Liver (tissue), 9 donors: ENCODE data around the gene THADA. TPM values are rescaled to one million over a fixed set of nuclear protein-coding genes. Genes with fewer than 3 reads are reported as not detected.

Experiments used
- DNase-seq: peaks from one replicate; pipeline ENCODE4 v3.0.0-alpha.2; 2017; ENCODE audit warnings: low spot score
- H3K27ac ChIP-seq, 2 donors: one replicate each; pipeline ENCODE4 v1.7.0; 2013; ENCODE audit warnings: inconsistent platforms in 2 of 2, low read length in 2 of 2, control low read depth in 1 of 2, low read depth in 1 of 2, mild to moderate bottlenecking in 1 of 2
- H3K27me3 ChIP-seq, 4 donors: one replicate each; pipeline versions ENCODE4 v1.6.1 to v1.7.0; 2013; ENCODE audit warnings: low read length in 3 of 4, inconsistent platforms in 1 of 4, mild to moderate bottlenecking in 1 of 4, moderate library complexity in 1 of 4; ENCODE audit not compliant: control insufficient read depth in 4 of 4, insufficient read depth in 4 of 4
- H3K36me3 ChIP-seq, 4 donors: one replicate each; pipeline versions ENCODE4 v1.6.1 to v1.7.0; 2013; ENCODE audit warnings: low read length in 3 of 4, mild to moderate bottlenecking in 3 of 4, low read depth in 1 of 4, moderate library complexity in 1 of 4; ENCODE audit not compliant: control insufficient read depth in 4 of 4, insufficient read depth in 3 of 4
- H3K4me1 ChIP-seq, 4 donors: one replicate each; pipeline versions ENCODE4 v1.6.1 to v1.7.0; 2013; ENCODE audit warnings: low read length in 3 of 4, mild to moderate bottlenecking in 3 of 4, moderate library complexity in 1 of 4; ENCODE audit not compliant: control insufficient read depth in 4 of 4, insufficient read depth in 4 of 4
- H3K4me3 ChIP-seq, 3 donors: one replicate each; pipeline versions ENCODE4 v1.6.1 to v1.7.0; 2013; ENCODE audit warnings: low read length in 3 of 3, control low read depth in 1 of 3, low read depth in 1 of 3, mild to moderate bottlenecking in 1 of 3
- H3K9ac ChIP-seq, 2 donors: one replicate each; pipeline ENCODE4 v1.7.0; 2013; ENCODE audit warnings: low read length in 2 of 2, mild to moderate bottlenecking in 2 of 2, moderate library complexity in 2 of 2, control low read depth in 1 of 2, low read depth in 1 of 2
- H3K9me3 ChIP-seq, 4 donors: one replicate each; pipeline versions ENCODE4 v1.6.1 to v1.7.0; 2013; ENCODE audit warnings: low read length in 3 of 4; ENCODE audit not compliant: control insufficient read depth in 4 of 4
- FOXA1 ChIP-seq: IDR thresholded peaks from 2 replicates; pipeline ENCODE4 v1.6.1; 2016; ENCODE audit warnings: antibody characterized with exemption
- HNF4A ChIP-seq, 2 donors: conservative IDR thresholded peaks; 2 replicates each; pipeline ENCODE4 v1.6.1; 2016; ENCODE audit warnings: antibody characterized with exemption in 2 of 2, mild to moderate bottlenecking in 2 of 2
- HNF4G ChIP-seq: IDR thresholded peaks from 2 replicates; pipeline ENCODE4 v1.6.1; 2016; ENCODE audit warnings: antibody characterized with exemption
- JUND ChIP-seq, 2 donors: IDR thresholded peaks; 2 replicates each; pipeline ENCODE4 v1.6.1; 2016; ENCODE audit warnings: antibody characterized with exemption in 2 of 2
- MAX ChIP-seq: IDR thresholded peaks from 2 replicates; pipeline ENCODE4 v1.6.1; 2016; ENCODE audit warnings: antibody characterized with exemption
- NR2F2 ChIP-seq: IDR thresholded peaks from 2 replicates; pipeline ENCODE4 v1.6.1; 2016; ENCODE audit warnings: antibody characterized with exemption
- RAD21 ChIP-seq, 2 donors: IDR thresholded peaks; 2 replicates each; pipeline ENCODE4 v1.6.1; 2016; ENCODE audit warnings: antibody characterized with exemption in 2 of 2, mild to moderate bottlenecking in 2 of 2
- REST ChIP-seq: IDR thresholded peaks from 2 replicates; pipeline ENCODE4 v1.6.1; 2016; ENCODE audit warnings: antibody characterized with exemption, mild to moderate bottlenecking
- RXRA ChIP-seq, 2 donors: IDR thresholded peaks; 2 replicates each; pipeline ENCODE4 v1.6.1; 2017 to 2018; ENCODE audit warnings: antibody characterized with exemption in 2 of 2, mild to moderate bottlenecking in 1 of 2
- SP1 ChIP-seq: IDR thresholded peaks from 2 replicates; pipeline ENCODE4 v1.6.1; 2018; ENCODE audit warnings: antibody characterized with exemption, mild to moderate bottlenecking
- TAF1 ChIP-seq: conservative IDR thresholded peaks from 2 replicates; pipeline ENCODE4 v1.6.1; 2016; ENCODE audit warnings: antibody characterized with exemption, mild to moderate bottlenecking
- ZBTB33 ChIP-seq: IDR thresholded peaks from 2 replicates; pipeline ENCODE4 v1.6.1; 2016; ENCODE audit warnings: antibody characterized with exemption
- WGBS: extraction: QIAGEN DNeasy Blood & Tissue Kit; methylation state at CpG from one replicate; pipeline ENCODE4 v1.1.7; 2013; 5-methylcytosine and 5-hydroxymethylcytosine counted together
- polyA plus RNA-seq, 2 donors: library from polyadenylated mRNA; stranded (reverse) in 1 of 2; unstranded in 1 of 2; fragments of 200-250 nt in 1 of 2; fragments of >200 nt in 1 of 2; fragmentation: Nextera tagmentation in 1 of 2; extraction: Ambion mirVana in 1 of 2; gene quantifications; one replicate each; pipeline versions ENCODE4 v1.2.1 to v1.2.3, GENCODE V29; 2013 to 2015
- total RNA-seq, 2 donors: library from RNA; depleted of rRNA; stranded (reverse); fragments of >200 nt; gene quantifications; one replicate each; pipeline ENCODE4 v1.2.3, GENCODE V29; 2014
- donor health status: healthy.
- donor health status: healthy.
- donor health status: healthy.
- donor health status: healthy.
- donor health status: healthy.

THADA gene
- total and polyA plus RNA-seq, 4 donors = 12.0 to 37.2 (median 22.3) TPM

GRCh38 chr2:43212216-43212835 is 383.5 kb downstream of the THADA start (continued):
- no peak for TF ChIP-seq ZBTB33
- no peak for TF ChIP-seq SP1

- H3K4me3 ChIP-seq = no peak overlapping the region
- H3K9me3 ChIP-seq = no peaks in the 10 kb centered on the region
- no peaks in the 10 kb centered on the region for H3K27me3 ChIP-seq
- 63% methylated on average over 23 of the region's 23 CpGs for WGBS
- H3K36me3 ChIP-seq = no peaks in the 10 kb centered on the region
- no peak for DNase-seq
- no peak for TF ChIP-seq NR2F2
- TF ChIP-seq RXRA (IDR thresholded peaks at IDR 0.05) = peak in 1 of 2 donors; percentile 9
- TF ChIP-seq TAF1 = no peak
- peak in 1 of 2 donors; percentile 33 for TF ChIP-seq RAD21 (IDR thresholded peaks at IDR 0.05)
- no peak for TF ChIP-seq JUND (IDR thresholded peaks at IDR 0.05)
- no peak for TF ChIP-seq REST
- TF ChIP-seq FOXA1 = no peak
- no peak for TF ChIP-seq HNF4G
- no peak overlapping the region for H3K9ac ChIP-seq
- H3K4me1 ChIP-seq = peaks cover 0 to 11% (median 4%) of the 10 kb centered on the region in 4 donors
- peak overlapping the region in 1 of 2 donors; percentile 21 for H3K27ac ChIP-seq
Observed at GRCh38 chr2:43210467-43211303, 385.2 kb downstream of the THADA start.

GRCh38 chr2:43210125-43210466 is 385.7 kb downstream of the THADA start:
- no peaks in the 10 kb centered on the region for H3K27me3 ChIP-seq
- H3K4me3 ChIP-seq = no peak overlapping the region
- H3K9ac ChIP-seq = no peak overlapping the region
- no peaks in the 10 kb centered on the region for H3K9me3 ChIP-seq
- no peak overlapping the region for H3K27ac ChIP-seq
- H3K36me3 ChIP-seq = no peaks in the 10 kb centered on the region
- H3K4me1 ChIP-seq = peaks cover 0 to 11% (median 4%) of the 10 kb centered on the region in 4 donors
- TF ChIP-seq ZBTB33 (no peak), JUND (IDR thresholded peaks at IDR 0.05) (no peak), FOXA1 (no peak), MAX (no peak), HNF4A (conservative IDR thresholded peaks at IDR 0.05) (no peak), TAF1 (no peak)
- no peak for DNase-seq
- WGBS = 85% methylated on average over 6 of the region's 6 CpGs
